GM23338 (cell line): ENCODE data around the gene SNU13.

ENCODE experiments used
- CREB1 ChIP-seq: fragments of 250-450 bp; sonication (Bioruptor Pico); IDR thresholded peaks from 2 replicates; pipeline ENCODE4 v1.5.0; 2020; ENCODE audit warnings: low read depth, mild to moderate bottlenecking, moderate library complexity
- ETS1 ChIP-seq: IDR thresholded peaks from 2 replicates; pipeline ENCODE4 v1.6.1; 2016; ENCODE audit warnings: antibody characterized with exemption
- EZH2 ChIP-seq: fragments of 200-600 bp; sonication (generic); IDR thresholded peaks from one replicate; pipeline ENCODE4 v1.8.0; 2017; ENCODE audit warnings: antibody characterized with exemption, mild to moderate bottlenecking, low read depth; ENCODE audit not compliant: unreplicated experiment
- EZH2phosphoT487 ChIP-seq: fragments of 200-600 bp; sonication (generic); IDR thresholded peaks from one replicate; pipeline ENCODE4 v1.8.1; 2018; ENCODE audit warnings: antibody characterized with exemption; ENCODE audit not compliant: unreplicated experiment
- JUNB ChIP-seq: IDR thresholded peaks from one replicate; pipeline ENCODE4 v1.6.1; 2016; ENCODE audit warnings: antibody characterized with exemption; ENCODE audit not compliant: unreplicated experiment
- NANOG ChIP-seq: IDR thresholded peaks from 2 replicates; pipeline ENCODE4 v1.6.1; 2016; ENCODE audit warnings: antibody characterized with exemption, borderline replicate concordance
- POLR2AphosphoS5 ChIP-seq: IDR thresholded peaks from 2 replicates; pipeline ENCODE4 v1.6.1; 2016; ENCODE audit warnings: antibody characterized with exemption, low read depth
- STAT1 ChIP-seq: IDR thresholded peaks from one replicate; pipeline ENCODE4 v1.6.1; 2016; ENCODE audit warnings: antibody characterized with exemption; ENCODE audit not compliant: unreplicated experiment
- ZNF114 ChIP-seq: fragments of 250-450 bp; sonication (Bioruptor Pico); IDR thresholded peaks from 2 replicates; pipeline ENCODE4 v1.5.0; 2020; ENCODE audit warnings: mild to moderate bottlenecking, moderate library complexity
- ZNF331 ChIP-seq: fragments of 250-450 bp; sonication (Bioruptor Pico); IDR thresholded peaks from 2 replicates; pipeline ENCODE4 v1.5.0; 2020; ENCODE audit warnings: low read depth, mild to moderate bottlenecking, moderate library complexity
- TF ChIP-seq, protein P1 (sequence below), 2 experiments: fragments of 200-600 bp in 1 of 2; sonication (generic) in 1 of 2; conservative IDR thresholded peaks; 2 replicates each; pipeline versions ENCODE4 v1.5.1 to v1.6.1; 2016 to 2017; ENCODE audit warnings: antibody characterized with exemption in 2 of 2, low read depth in 2 of 2, mild to moderate bottlenecking in 2 of 2, moderate library complexity in 1 of 2
- TF ChIP-seq, protein P2 (sequence below): IDR thresholded peaks from one replicate; pipeline ENCODE4 v1.6.1; 2018; ENCODE audit warnings: antibody characterized with exemption; ENCODE audit not compliant: unreplicated experiment
- TF ChIP-seq, protein P3 (sequence below): fragments of 250-450 bp; sonication (Bioruptor Pico); IDR thresholded peaks from 2 replicates; pipeline ENCODE4 v1.5.0; 2020; ENCODE audit warnings: mild to moderate bottlenecking, moderate library complexity

GRCh38 chr22:41636467-41636866 lies 52.2 kb downstream of the SNU13 start:
- TF ChIP-seq EZH2 (no peak), POLR2AphosphoS5 (no peak), JUNB (no peak), EZH2phosphoT487 (no peak), ETS1 (no peak), CREB1 (CRISPR knock-in tag) (no peak), STAT1 (no peak), ZNF114 (CRISPR knock-in tag) (no peak), ZNF331 (CRISPR knock-in tag) (no peak), NANOG (no peak)
- TF ChIP-seq, protein P1, sequence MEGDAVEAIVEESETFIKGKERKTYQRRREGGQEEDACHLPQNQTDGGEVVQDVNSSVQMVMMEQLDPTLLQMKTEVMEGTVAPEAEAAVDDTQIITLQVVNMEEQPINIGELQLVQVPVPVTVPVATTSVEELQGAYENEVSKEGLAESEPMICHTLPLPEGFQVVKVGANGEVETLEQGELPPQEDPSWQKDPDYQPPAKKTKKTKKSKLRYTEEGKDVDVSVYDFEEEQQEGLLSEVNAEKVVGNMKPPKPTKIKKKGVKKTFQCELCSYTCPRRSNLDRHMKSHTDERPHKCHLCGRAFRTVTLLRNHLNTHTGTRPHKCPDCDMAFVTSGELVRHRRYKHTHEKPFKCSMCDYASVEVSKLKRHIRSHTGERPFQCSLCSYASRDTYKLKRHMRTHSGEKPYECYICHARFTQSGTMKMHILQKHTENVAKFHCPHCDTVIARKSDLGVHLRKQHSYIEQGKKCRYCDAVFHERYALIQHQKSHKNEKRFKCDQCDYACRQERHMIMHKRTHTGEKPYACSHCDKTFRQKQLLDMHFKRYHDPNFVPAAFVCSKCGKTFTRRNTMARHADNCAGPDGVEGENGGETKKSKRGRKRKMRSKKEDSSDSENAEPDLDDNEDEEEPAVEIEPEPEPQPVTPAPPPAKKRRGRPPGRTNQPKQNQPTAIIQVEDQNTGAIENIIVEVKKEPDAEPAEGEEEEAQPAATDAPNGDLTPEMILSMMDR (conservative IDR thresholded peaks at IDR 0.05; ENCODE audit: low read depth in 2 of 2) = no peak
- TF ChIP-seq, protein P2, sequence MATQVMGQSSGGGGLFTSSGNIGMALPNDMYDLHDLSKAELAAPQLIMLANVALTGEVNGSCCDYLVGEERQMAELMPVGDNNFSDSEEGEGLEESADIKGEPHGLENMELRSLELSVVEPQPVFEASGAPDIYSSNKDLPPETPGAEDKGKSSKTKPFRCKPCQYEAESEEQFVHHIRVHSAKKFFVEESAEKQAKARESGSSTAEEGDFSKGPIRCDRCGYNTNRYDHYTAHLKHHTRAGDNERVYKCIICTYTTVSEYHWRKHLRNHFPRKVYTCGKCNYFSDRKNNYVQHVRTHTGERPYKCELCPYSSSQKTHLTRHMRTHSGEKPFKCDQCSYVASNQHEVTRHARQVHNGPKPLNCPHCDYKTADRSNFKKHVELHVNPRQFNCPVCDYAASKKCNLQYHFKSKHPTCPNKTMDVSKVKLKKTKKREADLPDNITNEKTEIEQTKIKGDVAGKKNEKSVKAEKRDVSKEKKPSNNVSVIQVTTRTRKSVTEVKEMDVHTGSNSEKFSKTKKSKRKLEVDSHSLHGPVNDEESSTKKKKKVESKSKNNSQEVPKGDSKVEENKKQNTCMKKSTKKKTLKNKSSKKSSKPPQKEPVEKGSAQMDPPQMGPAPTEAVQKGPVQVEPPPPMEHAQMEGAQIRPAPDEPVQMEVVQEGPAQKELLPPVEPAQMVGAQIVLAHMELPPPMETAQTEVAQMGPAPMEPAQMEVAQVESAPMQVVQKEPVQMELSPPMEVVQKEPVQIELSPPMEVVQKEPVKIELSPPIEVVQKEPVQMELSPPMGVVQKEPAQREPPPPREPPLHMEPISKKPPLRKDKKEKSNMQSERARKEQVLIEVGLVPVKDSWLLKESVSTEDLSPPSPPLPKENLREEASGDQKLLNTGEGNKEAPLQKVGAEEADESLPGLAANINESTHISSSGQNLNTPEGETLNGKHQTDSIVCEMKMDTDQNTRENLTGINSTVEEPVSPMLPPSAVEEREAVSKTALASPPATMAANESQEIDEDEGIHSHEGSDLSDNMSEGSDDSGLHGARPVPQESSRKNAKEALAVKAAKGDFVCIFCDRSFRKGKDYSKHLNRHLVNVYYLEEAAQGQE = no peak
- TF ChIP-seq, protein P3, sequence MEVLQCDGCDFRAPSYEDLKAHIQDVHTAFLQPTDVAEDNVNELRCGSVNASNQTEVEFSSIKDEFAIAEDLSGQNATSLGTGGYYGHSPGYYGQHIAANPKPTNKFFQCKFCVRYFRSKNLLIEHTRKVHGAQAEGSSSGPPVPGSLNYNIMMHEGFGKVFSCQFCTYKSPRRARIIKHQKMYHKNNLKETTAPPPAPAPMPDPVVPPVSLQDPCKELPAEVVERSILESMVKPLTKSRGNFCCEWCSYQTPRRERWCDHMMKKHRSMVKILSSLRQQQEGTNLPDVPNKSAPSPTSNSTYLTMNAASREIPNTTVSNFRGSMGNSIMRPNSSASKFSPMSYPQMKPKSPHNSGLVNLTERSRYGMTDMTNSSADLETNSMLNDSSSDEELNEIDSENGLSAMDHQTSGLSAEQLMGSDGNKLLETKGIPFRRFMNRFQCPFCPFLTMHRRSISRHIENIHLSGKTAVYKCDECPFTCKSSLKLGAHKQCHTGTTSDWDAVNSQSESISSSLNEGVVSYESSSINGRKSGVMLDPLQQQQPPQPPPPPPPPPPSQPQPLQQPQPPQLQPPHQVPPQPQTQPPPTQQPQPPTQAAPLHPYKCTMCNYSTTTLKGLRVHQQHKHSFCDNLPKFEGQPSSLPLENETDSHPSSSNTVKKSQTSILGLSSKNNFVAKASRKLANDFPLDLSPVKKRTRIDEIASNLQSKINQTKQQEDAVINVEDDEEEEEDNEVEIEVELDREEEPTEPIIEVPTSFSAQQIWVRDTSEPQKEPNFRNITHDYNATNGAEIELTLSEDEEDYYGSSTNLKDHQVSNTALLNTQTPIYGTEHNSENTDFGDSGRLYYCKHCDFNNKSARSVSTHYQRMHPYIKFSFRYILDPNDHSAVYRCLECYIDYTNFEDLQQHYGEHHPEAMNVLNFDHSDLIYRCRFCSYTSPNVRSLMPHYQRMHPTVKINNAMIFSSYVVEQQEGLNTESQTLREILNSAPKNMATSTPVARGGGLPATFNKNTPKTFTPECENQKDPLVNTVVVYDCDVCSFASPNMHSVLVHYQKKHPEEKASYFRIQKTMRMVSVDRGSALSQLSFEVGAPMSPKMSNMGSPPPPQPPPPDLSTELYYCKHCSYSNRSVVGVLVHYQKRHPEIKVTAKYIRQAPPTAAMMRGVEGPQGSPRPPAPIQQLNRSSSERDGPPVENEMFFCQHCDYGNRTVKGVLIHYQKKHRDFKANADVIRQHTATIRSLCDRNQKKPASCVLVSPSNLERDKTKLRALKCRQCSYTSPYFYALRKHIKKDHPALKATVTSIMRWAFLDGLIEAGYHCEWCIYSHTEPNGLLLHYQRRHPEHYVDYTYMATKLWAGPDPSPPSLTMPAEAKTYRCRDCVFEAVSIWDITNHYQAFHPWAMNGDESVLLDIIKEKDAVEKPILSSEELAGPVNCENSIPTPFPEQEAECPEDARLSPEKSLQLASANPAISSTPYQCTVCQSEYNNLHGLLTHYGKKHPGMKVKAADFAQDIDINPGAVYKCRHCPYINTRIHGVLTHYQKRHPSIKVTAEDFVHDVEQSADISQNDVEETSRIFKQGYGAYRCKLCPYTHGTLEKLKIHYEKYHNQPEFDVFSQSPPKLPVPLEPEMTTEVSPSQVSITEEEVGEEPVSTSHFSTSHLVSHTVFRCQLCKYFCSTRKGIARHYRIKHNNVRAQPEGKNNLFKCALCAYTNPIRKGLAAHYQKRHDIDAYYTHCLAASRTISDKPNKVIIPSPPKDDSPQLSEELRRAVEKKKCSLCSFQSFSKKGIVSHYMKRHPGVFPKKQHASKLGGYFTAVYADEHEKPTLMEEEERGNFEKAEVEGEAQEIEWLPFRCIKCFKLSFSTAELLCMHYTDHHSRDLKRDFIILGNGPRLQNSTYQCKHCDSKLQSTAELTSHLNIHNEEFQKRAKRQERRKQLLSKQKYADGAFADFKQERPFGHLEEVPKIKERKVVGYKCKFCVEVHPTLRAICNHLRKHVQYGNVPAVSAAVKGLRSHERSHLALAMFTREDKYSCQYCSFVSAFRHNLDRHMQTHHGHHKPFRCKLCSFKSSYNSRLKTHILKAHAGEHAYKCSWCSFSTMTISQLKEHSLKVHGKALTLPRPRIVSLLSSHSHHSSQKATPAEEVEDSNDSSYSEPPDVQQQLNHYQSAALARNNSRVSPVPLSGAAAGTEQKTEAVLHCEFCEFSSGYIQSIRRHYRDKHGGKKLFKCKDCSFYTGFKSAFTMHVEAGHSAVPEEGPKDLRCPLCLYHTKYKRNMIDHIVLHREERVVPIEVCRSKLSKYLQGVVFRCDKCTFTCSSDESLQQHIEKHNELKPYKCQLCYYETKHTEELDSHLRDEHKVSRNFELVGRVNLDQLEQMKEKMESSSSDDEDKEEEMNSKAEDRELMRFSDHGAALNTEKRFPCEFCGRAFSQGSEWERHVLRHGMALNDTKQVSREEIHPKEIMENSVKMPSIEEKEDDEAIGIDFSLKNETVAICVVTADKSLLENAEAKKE (CRISPR knock-in tag) = no peak
